Measurements from ENCODE around the gene SLC26A1. TPM values are rescaled to one million over a fixed set of nuclear protein-coding genes. Genes with fewer than 3 reads are reported as not detected.
A peak's percentile ranks its signal among the peaks of the same experiment; 100 is the strongest.

The SLC26A1 gene
- total RNA-seq (2014; rRNA removed; shearing (Covaris generic)) = 5.8 and 6.2 TPM in 2 replicates

DNA sequence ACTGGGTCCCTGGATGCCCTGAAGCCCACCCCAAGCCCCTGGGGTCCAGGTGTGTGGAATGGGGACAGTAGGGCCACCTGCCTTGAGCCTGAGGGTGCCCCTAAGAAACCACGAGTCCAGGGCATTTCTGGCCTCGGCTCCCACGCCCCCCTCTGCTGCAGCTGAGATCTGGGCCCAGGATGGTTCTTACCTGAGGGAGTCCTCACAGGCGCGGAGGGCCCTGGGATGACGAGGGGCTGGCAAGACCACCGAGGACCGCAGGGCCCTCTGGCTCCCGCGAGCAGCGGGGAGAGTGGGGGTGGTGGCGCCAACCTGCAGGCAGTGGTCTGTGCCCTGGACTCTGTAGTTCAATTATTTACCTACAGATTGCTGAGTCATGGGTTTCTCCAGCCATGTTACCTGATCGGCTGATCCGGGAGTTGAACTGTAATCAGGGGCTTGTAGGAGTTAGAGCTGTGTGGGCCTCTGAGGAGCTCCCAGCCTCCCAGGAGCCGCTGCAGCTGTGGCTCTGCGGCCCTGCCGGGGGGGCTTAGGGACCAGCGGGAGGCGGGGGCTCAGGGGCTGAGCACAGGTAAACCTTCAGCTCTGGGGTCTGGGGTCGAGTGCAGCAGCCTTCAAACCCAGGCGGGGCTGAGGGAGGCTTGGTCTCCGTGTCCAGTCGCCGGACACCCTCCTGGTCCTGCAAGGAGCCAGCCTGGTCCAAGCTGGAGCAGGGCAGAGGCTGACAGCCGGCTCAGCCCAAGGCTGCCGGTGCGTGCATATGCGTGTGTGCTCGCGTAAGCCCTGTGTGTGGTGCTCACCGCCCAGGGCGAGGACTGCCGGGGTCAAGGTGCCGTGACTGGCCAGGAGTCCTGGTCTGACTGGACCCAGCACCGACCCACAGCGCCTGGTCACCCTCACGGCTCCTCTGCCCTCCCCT lies at the start of gene SLC26A1:
TSS of gene SLC26A1 (minus strand) at position 294 of the 919 bp plus-strand sequence. CDS start 1,701 bp downstream, outside the sequence.
- DNase-seq (ENCODE audit: low spot score) = peak; percentile 48

- no peak for DNase-seq (ENCODE audit: low spot score)
Measured at GRCh38 chr4:1042352-1043055, 49.3 kb upstream of the SLC26A1 start.

DNA sequence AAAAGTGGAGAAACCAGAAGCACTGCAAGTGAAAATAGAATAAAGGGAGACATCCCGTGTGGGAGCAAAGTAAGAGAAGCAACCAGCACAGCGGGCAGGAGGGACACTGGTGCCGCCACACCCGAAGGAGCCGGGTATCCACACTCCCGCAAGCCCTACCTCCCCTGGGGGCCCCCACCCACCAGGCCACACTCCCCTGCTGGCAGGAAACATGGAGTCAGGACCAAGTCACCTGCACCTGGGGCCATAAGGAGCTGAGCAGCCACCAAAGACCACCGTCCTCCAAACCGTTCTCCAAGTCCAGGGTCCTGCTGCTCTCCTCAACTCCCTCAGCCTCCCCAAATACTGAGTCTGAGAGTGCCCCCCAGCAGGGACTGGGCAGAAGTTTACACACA lies 48.7 kb upstream of the SLC26A1 start:
- DNase-seq (ENCODE audit: low spot score) = no peak

- peak; percentile 51 for DNase-seq (ENCODE audit: low spot score)
Measured at GRCh38 chr4:1041147-1041935, 48.1 kb upstream of the SLC26A1 start.

GRCh38 chr4:1040344-1041146 lies 47.3 kb upstream of the SLC26A1 start:
- DNase-seq (ENCODE audit: low spot score) = no peak

GRCh38 chr4:1039493-1040343 lies 46.5 kb upstream of the SLC26A1 start:
- peak; percentile 57 for DNase-seq (ENCODE audit: low spot score)

DNA sequence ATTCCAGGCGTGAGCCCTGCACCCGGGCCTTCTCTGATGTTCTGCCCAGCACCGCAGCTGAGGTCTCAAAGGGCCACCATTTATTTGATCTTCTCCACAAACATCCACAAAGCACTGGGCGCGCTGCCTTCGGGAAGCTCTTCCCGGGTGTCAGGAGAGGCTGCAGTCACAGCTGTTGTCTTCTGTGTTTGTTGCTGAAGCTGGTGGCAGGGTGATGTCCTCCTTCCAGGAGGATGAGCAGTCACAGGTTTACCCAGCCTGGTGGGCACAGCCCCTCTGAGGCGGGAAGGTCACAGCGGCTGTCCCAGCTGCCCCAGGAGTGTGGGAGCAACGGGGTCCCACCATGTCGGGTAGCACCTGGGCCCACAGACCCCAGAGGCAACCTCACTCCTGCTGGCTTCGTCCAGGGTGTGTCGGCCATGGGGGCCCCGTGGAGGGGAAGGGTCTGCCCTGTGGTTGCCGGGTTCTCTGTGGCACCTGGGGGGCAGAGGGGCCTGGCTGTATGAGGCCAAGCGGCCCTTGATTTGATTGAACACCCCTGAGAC lies 45.8 kb upstream of the SLC26A1 start:
- no peak for DNase-seq (ENCODE audit: low spot score)

DNA sequence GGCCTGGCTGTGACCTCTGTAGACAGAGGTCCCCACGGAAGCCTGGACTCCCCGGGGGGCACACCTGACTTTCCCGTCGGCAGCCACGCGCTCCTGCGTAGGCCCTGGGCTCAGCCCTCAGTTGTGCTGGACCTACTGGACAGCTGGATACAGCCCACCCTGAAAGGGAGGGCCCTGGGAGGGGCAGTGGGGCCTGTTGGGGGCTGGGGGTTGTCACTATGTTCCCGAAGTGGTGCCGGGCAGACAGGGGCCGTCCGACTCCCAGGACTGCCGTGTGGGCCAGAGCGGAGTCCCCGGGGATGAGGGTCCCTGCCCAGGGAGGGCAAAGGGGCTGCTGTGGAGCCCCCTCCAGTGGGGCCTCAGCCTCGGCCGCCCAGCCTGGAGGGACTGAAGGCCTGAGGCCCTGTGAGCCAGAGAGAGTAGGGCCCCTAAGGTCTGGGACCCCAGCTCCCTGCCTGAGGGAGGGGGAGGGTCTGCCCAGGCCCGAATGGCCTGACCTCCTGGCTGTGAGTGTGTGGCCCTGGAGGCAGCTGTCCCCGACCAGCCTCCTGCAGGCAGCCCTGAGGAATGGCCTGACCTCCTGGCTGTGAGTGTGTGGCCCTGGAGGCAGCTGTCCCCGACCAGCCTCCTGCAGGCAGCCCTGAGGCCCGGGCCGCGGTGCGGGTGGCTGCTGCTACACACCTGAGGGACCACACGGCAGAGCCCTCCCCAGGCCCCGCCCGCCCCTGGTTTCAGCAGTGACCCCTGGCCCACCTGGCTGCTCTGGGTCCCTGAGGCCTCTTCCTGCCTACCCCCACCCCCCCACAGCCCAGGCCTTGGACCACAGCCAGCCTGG lies 44.0 kb upstream of the SLC26A1 start:
- no peak for DNase-seq (ENCODE audit: low spot score)

DNA sequence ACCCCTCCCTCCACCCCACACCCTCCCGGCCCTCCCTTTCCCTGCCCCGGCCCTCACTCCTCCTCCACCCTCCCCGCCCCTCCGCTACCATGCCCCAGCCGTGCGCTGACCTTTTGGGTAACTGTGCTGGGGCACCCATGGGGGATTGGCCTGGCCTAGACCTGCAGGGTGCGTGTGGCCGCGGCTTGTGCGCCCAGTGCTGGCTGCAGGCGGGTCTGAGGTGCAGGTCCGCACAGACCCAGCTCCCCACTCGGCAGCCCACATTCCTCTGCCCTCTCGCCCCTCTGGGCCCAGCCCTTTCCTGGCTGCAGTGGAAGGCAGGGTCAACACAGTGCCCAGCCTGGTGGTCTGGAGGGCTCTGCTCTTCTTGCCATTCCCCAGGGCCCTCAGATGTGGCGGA lies 42.9 kb upstream of the SLC26A1 start:
- no peak for DNase-seq (ENCODE audit: low spot score)

DNA sequence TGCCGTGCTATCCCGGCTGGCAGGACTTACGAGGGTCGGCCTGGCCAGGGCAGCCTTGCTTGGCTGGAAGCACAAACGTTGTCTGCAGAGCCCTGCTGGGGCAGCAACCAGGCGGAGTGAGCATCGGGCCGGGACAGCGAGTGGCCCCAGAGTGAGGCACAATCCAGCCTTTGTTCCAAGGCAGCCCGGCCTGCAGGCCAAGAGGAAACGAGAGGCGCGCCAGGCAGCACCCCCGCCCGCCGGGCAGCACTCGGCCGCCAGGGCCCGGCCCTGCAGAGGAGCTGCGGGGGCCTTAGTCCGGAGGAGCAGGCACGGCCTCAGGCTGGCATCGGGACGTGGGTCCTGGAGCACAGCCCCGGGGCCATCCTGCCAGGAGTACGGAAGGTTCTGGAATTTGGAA lies 42.3 kb upstream of the SLC26A1 start:
- DNase-seq (ENCODE audit: low spot score) = peak; percentile 66

DNA sequence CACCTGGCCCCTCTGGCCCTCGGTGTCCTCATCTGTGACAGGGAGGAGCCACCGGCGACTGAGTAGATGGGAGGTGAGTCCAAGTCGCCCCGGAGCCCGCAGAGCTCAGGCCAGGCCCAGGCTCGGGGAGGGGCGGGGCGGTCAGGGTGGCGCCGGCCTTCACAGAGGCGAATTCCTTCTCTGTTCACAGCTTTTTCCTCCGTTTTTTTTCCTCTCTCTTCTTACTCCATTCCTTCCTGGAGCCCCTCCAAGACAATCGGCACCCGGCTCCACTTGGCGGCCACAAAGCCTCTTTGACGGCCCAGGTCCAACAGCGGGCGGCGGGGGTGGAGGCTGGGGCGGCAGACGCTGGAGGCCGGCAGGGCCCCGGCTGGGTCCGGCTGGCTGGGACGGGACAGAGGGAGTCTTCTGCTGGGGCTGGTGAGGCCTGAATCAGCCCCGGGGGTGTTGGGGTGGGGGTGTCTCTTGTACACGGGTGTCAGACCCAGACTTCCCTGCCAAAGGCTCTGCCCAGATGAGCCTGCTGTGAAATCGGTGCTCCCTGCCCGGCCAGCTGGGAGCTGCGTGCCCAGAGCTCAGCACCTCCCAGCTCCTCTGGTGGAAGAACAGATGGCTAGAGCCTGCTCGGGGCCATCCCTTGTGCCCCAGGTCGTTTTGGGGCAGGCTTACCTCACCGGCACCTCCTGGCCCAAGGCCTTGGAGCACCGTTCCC lies 40.8 kb upstream of the SLC26A1 start:
- peak; percentile 49 for DNase-seq (ENCODE audit: low spot score)

DNA sequence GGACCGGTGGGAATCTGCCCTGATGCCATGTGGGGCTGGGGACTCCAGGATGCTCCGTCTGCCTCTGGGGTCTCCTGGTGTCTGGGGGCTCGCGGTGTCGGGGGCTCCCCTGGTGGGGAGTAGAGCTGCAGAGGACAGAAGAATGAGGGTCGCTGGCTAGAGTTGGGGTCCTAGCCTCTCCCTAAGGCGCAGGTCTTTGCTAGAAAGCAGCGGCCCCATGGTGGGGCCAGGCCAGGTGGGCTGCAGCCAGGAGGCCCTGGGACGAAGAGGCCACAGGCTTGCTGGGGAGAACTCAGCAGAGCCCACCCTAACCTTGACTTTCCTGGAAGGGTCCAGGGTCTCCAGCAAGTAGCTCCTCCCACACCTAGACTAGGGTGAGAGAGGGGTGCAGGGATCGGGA lies 39.7 kb upstream of the SLC26A1 start:
- no peak for DNase-seq (ENCODE audit: low spot score)

DNA sequence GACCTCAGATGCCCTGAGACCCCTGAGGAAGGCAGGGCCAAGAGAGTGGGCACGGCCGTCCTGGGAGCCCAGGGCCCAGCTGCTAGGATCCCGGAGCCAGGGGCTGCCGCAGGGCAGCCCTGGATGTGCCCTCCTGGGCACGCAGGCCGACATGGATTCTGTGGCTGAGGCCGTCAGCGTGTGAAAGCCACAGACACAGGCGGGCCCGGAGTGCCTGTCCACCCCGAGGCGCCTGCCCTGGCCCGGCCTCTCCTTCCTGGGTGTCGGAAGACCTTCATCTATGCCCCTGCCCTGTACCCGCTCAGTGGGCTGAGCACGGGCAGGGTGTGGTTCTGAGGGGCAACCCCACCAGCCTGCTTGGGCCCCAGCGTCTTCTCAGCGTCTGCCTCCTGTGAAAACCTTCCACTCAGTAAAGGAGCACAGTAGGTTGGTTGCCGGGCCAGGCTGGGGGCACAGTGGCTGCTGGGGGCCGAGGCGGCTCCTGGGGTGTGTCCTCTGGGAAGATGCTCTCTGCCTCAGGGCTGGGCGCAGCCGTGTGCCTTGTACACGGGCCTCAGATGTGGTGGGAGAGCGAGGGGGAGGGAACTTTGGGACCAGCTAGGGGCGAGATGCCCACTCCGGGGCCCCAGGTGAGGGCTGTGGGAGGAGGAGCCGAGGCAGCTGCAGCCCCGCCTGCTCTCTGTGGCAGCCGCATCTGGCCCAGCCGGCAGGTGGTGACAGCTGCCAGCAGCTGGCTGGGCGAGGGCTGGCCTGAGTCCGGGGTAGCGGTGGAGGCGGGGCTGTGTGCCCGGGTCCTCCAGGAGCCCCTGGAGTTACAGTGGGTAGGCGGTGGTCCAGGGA lies 39.0 kb upstream of the SLC26A1 start:
- peak; percentile 42 for DNase-seq (ENCODE audit: low spot score)

DNA sequence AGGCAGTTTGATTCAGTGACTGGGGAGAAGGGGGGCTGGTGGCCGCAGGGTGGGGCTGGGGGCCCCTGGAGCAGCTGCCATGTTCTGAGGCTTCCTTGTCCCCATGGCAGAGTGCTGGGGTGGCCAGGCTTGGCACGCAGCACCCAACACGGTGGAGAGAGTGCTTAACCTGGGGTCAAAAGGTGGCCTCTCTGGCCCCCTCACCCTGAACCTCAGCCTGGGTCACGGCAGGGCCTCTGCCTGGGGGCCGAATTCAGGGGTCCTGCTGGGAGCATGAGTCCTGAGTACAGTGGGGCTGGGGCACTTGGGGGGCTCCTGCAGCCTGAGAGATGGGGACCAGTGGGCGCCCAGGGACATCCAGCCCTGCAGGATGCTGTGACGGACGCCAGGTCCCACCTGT lies 38.1 kb upstream of the SLC26A1 start:
- DNase-seq (ENCODE audit: low spot score) = no peak

DNA sequence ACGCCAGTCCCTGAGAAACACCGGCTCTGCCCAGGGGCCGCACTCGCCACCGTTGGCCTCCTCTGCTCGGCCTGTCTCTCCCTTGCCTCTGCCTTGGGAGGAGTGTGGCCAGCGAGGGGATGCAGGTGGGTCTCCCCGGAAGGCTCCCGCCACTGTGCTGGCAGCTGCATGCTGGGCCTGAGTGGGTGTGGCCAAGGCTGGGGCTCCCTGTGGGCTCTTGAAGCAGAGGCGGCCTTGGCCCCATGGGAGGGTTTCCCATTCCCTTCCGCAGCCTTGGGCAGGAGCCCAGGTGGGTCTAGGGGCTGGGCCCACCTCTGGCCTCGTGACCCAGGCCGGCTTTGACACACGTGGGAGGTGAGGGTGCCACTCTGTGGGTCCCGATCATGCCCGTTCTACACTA lies 37.4 kb upstream of the SLC26A1 start:
- peak; percentile 23 for DNase-seq (ENCODE audit: low spot score)

GRCh38 chr4:1030031-1030430 lies 36.8 kb upstream of the SLC26A1 start:
- DNase-seq (ENCODE audit: low spot score) = peak; percentile 52

GRCh38 chr4:1029529-1029928 lies 36.3 kb upstream of the SLC26A1 start:
- DNase-seq (ENCODE audit: low spot score) = peak; percentile 19

Data from HT-29 (cell line).